ENCODE measurements around the gene ESR1.
"Not testable (repeated sequence)": the region's sequence is repeated elsewhere in the genome, so short reads cannot be mapped to it uniquely, and the experiment has no call there.

The ESR1 gene

GRCh38 chr6:151948002-151948743, 140.7 kb downstream of the ESR1 start:
- no peak overlapping the region for H3K4me3 ChIP-seq (ENCODE audit: low read depth, low read length)
- TF ChIP-seq, protein P1, sequence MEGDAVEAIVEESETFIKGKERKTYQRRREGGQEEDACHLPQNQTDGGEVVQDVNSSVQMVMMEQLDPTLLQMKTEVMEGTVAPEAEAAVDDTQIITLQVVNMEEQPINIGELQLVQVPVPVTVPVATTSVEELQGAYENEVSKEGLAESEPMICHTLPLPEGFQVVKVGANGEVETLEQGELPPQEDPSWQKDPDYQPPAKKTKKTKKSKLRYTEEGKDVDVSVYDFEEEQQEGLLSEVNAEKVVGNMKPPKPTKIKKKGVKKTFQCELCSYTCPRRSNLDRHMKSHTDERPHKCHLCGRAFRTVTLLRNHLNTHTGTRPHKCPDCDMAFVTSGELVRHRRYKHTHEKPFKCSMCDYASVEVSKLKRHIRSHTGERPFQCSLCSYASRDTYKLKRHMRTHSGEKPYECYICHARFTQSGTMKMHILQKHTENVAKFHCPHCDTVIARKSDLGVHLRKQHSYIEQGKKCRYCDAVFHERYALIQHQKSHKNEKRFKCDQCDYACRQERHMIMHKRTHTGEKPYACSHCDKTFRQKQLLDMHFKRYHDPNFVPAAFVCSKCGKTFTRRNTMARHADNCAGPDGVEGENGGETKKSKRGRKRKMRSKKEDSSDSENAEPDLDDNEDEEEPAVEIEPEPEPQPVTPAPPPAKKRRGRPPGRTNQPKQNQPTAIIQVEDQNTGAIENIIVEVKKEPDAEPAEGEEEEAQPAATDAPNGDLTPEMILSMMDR (IDR thresholded peaks at IDR 0.05; ENCODE audit: borderline replicate concordance, insufficient read depth, low read depth, low read length): no peak

GRCh38 chr6:151958332-151958731, 150.8 kb downstream of the ESR1 start:
- no peak overlapping the region for H3K4me3 ChIP-seq (ENCODE audit: low read depth, low read length)
- TF ChIP-seq, protein P1 (IDR thresholded peaks at IDR 0.05; ENCODE audit: borderline replicate concordance, insufficient read depth, low read depth, low read length): no peak

- TF ChIP-seq, protein P1 (IDR thresholded peaks at IDR 0.05; ENCODE audit: borderline replicate concordance, insufficient read depth, low read depth, low read length): no peak
- H3K4me3 ChIP-seq (ENCODE audit: low read depth, low read length): no peak overlapping the region
These were observed 151.6 kb downstream of the ESR1 start for GRCh38 chr6:151959086-151959485.

DNA sequence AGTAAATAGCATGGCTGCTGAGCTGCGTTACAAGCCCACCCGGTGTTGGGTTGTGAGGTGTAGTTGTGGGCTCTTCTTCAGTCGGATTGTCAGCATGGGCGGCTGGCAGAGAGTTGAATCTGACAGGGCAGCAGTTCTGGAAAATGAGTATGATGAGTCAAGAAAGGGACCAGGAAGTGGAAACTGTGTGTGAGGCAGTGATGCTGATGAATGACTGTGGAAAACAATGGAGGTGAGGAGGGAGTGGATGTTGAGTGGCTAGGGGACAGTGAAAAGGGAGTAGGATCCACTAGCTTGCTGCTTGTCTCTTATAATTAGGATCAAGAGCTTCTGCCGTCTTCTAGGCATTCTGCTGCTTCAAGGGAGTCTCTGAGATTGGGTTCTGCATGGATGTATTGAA, 154.3 kb downstream of the ESR1 start:
- TF ChIP-seq, protein P1 (IDR thresholded peaks at IDR 0.05; ENCODE audit: borderline replicate concordance, insufficient read depth, low read depth, low read length): no peak
- H3K4me3 ChIP-seq (ENCODE audit: low read depth, low read length): no peak overlapping the region

DNA sequence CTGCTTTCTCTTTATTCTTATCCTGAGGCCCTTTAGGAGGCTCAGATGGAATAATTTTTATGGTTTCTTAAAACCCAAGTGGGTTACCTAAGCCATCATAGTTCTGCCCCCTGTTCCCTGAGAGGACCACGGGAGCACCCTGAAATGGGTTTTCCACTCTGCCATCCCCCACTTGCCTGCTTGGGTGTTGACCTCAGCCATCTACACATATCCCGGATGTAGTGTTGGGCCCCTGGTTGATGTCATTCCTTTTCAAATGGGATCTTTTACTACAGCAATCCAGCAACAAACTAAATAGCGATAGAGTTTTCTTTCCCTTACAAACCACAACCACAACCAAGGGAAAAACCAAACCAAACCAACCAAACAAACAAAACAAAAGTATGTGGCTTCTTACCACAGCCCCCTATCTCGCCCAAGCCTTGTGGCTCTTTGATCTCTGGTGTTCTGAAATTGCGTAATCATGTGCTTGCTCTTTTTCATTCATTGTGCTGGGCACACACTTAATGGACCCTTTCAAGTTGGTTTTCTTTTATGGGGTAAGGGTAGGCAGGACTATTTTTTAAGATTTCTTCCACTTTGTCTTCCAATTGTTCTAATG, 154.9 kb downstream of the ESR1 start:
- H3K4me3 ChIP-seq (ENCODE audit: low read depth, low read length): no peak overlapping the region
- TF ChIP-seq, protein P1 (IDR thresholded peaks at IDR 0.05; ENCODE audit: borderline replicate concordance, insufficient read depth, low read depth, low read length): no peak

GRCh38 chr6:151963001-151963400, 155.5 kb downstream of the ESR1 start:
- no peak overlapping the region for H3K4me3 ChIP-seq (ENCODE audit: low read depth, low read length)
- TF ChIP-seq, protein P1 (IDR thresholded peaks at IDR 0.05; ENCODE audit: borderline replicate concordance, insufficient read depth, low read depth, low read length): no peak

GRCh38 chr6:151964412-151964811, 156.9 kb downstream of the ESR1 start:
- not testable (repeated sequence) for H3K4me3 ChIP-seq (ENCODE audit: low read depth, low read length)
